Measurements from ENCODE around the gene TBC1D2.

GRCh38 chr9:98190757-98191105, 64.7 kb downstream of the TBC1D2 start:
- TF ChIP-seq, protein P1, sequence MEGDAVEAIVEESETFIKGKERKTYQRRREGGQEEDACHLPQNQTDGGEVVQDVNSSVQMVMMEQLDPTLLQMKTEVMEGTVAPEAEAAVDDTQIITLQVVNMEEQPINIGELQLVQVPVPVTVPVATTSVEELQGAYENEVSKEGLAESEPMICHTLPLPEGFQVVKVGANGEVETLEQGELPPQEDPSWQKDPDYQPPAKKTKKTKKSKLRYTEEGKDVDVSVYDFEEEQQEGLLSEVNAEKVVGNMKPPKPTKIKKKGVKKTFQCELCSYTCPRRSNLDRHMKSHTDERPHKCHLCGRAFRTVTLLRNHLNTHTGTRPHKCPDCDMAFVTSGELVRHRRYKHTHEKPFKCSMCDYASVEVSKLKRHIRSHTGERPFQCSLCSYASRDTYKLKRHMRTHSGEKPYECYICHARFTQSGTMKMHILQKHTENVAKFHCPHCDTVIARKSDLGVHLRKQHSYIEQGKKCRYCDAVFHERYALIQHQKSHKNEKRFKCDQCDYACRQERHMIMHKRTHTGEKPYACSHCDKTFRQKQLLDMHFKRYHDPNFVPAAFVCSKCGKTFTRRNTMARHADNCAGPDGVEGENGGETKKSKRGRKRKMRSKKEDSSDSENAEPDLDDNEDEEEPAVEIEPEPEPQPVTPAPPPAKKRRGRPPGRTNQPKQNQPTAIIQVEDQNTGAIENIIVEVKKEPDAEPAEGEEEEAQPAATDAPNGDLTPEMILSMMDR (IDR thresholded peaks at IDR 0.05; ENCODE audit: low read depth, low read length, missing input control): no peak
- no peak for TF ChIP-seq RAD21 (IDR thresholded peaks at IDR 0.05)
- no peak for TF ChIP-seq MAX (IDR thresholded peaks at IDR 0.05)
- TF ChIP-seq YY1 (IDR thresholded peaks at IDR 0.05): no peak
- TF ChIP-seq GABPA (IDR thresholded peaks at IDR 0.05 in 1 of 2, conservative IDR thresholded peaks at IDR 0.05 in 1 of 2): no peak
- TF ChIP-seq, protein P2, sequence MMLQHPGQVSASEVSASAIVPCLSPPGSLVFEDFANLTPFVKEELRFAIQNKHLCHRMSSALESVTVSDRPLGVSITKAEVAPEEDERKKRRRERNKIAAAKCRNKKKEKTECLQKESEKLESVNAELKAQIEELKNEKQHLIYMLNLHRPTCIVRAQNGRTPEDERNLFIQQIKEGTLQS (IDR thresholded peaks at IDR 0.05): no peak
- TF ChIP-seq JUND (IDR thresholded peaks at IDR 0.05): no peak

Measured in liver (tissue), 3 donors.